Esophagus muscularis mucosa (tissue), 4 donors: Measurements from ENCODE around the gene PTPN22.

ENCODE experiments used
- CTCF ChIP-seq, 3 experiments: fragments of 200-600 bp in 2 of 3; fragments of 450-650 bp in 1 of 3; sonication (generic) in 2 of 3; IDR thresholded peaks; one replicate each; pipeline ENCODE4 v1.5.1; 2017 to 2019; ENCODE audit warnings: antibody characterized with exemption in 3 of 3, mild to moderate bottlenecking in 2 of 3, moderate library complexity in 1 of 3
- EP300 ChIP-seq: sonication (generic); formaldehyde crosslinking; IDR thresholded peaks from one replicate; pipeline ENCODE4 v1.6.1; 2017; ENCODE audit warnings: antibody characterized with exemption
- POLR2A ChIP-seq: fragments of 450-650 bp; IDR thresholded peaks from one replicate; pipeline ENCODE4 v1.6.1; 2017; ENCODE audit warnings: antibody characterized with exemption, moderate library complexity, mild to moderate bottlenecking, low read depth
- POLR2AphosphoS5 ChIP-seq, 2 donors: sonication (generic); formaldehyde crosslinking; IDR thresholded peaks; one replicate each; pipeline ENCODE4 v1.6.1; 2017; ENCODE audit warnings: antibody characterized with exemption in 2 of 2

GRCh38 chr1:113779542-113779941 lies 92.0 kb downstream of the PTPN22 start:
- TF ChIP-seq CTCF (IDR thresholded peaks at IDR 0.05) (no peak), POLR2A (no peak), POLR2AphosphoS5 (IDR thresholded peaks at IDR 0.05) (no peak), EP300 (no peak)
